Left colon (tissue), 2 donors: ENCODE measurements around the gene UBE2R2. TPM values are rescaled to one million over a fixed set of nuclear protein-coding genes. Genes with fewer than 3 reads are reported as not detected.
"Not testable (repeated sequence)": the region's sequence is repeated elsewhere in the genome, so short reads cannot be mapped to it uniquely, and the experiment has no call there.

ENCODE experiments used
- ATAC-seq: fragments of 200-7000 bp; cut with Tn5 transposase; one replicate; pipeline ENCODE4 v1.9.1; 2020; ENCODE audit warnings: mild to moderate bottlenecking, moderate library complexity
- DNase-seq, 2 donors: peaks; one replicate each; pipeline ENCODE4 v3.0.0-alpha.2; 2020
- intact Hi-C, 2 donors: fragments of 100-400 bp; cut with DNase I in 1 of 2; cut with micrococcal nuclease in 1 of 2; formaldehyde crosslinking; loops; one replicate each; pipeline versions ENCODE4 v1.11.2 to v1.14.0; 2022; cut with DNase I, micrococcal nuclease
- total RNA-seq, 2 donors: library from RNA; stranded (reverse); fragmentation: NEBNext Ultra II Directional; extraction: Animal tissue kit (Norgen Biotek cat#: 25700); gene quantifications; one replicate each; pipeline ENCODE4 v1.2.1, GENCODE V29; 2021
- donor health status: DM: no; HTN: no; CAD: no.
- donor health status: DM: yes; HTN: yes; CAD: no.

Gene UBE2R2
- total RNA-seq, 2 donors from 2014 or later, result 34.1 to 40.8 TPM

DNA sequence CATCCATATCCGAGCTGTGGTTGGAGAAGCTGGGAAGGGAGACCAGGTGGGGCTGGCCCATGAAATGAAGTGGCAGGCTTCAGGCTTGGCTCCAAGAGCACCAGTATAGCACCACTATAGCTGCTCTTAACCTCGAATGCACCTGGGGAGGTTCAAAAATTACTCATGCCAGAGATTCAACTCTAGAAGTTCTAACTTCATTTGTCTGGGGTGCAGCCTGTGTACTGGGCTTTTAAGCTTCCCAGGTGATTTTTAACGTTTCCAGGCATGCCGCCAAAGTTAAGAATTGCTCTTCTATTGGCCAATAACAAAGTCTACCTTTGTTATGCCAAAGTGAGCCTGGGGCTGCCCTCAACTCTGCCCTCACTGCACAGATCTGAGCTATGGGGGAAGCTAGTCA, 21.1 kb upstream of the UBE2R2 start:
- intact Hi-C loops, result no loop called here
- DNase-seq (no peak), ATAC-seq (peak; percentile 29)

DNA sequence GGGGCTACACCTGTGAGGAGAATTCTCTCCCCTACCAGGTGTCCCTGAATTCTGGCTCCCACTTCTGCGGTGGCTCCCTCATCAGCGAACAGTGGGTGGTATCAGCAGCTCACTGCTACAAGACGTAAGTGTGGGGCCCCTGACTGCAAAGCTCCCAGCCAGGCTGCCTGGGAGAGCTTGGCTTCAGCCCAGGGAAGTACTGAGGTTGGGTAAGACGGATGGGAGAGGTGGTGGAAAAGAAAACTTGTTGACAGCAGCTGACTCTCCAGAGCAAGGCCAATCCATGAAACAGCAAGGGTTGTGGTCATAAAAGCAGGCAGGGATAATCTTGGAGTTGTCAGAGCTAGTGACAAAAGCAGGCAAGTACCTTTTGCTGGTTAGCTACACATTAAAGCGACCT, 20.3 kb upstream of the UBE2R2 start:
- ATAC-seq, DNase-seq, intact Hi-C loops: not testable (repeated sequence)

- intact Hi-C loops, result no loop called here
- ATAC-seq (no peak), DNase-seq (no peak)
These were observed 19.1 kb upstream of the UBE2R2 start for GRCh38 chr9:33797837-33798236.

DNA sequence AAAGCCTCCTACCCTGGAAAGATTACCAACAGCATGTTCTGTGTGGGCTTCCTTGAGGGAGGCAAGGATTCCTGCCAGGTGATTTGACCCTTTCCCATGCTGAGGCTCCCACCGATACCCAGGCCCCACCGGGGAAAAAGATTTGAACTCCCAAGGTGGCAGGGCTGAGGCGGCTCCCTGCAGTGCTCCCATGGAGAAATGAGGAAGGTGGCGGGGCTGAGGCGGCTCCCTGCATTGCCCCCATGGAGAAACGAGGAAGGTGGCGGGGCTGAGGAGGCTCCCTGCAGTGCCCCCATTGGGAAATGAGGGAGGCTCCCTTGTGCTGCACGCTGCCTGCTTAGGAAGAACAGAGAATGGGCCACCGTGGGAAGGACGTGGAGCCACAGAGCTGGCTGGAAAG, 18.4 kb upstream of the UBE2R2 start:
- DNase-seq (no peak), ATAC-seq (no peak)
- intact Hi-C loops, result no loop called here

GRCh38 chr9:33799928-33800704, 16.8 kb upstream of the UBE2R2 start:
- intact Hi-C loops, result no loop called here
- DNase-seq (no peak), ATAC-seq (peak; percentile 14)

- DNase-seq, result no peak
- peak; percentile 17 for ATAC-seq
- intact Hi-C loops, result no loop called here
These were observed 16.1 kb upstream of the UBE2R2 start for GRCh38 chr9:33800886-33801285.

- ATAC-seq, DNase-seq, intact Hi-C loops: not testable (repeated sequence)
These were observed 14.9 kb upstream of the UBE2R2 start for GRCh38 chr9:33801943-33802500.

DNA sequence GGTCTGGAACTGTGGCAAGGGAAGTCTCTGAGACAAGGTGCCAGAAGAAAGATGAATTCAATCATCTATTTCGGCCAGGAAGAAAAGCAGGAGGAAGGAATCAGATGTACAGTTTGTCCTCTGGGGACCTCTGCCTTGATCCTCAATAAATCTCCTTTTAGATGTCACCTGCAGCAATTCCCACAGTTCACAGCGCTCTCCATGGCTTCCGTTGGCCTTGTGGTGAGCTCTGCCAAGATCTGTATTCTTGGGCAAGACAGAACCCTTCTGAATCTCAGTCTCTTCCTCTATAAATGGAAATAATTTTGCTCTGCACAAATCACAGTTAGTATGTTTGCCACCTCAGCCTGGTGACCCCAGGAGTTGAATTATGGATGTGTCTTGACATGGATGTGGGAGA, 12.8 kb upstream of the UBE2R2 start:
- DNase-seq, ATAC-seq, intact Hi-C loops: not testable (repeated sequence)

DNA sequence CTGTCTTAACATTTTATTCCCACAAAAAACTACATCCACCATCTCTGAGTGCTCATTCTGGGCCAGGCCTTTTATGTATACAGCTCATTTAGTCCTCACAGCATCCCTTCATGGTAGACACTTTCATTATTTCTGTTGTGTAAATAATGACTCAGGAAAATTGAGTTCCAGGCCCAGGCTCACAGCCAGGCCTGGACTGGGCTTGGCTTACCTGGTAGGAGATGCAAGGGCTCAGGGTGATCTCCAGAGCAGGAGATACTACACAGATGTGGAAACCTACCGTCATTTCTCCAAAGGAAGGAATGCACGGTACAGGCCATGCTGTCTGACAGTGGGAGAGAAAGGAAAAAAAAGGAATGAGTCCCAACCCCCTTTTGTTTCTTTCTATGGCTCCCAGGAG, 9.8 kb upstream of the UBE2R2 start:
- ATAC-seq, result peak; percentile 84
- intact Hi-C loops, DNase-seq: not testable (repeated sequence)

- DNase-seq, intact Hi-C loops, ATAC-seq: not testable (repeated sequence)
These were observed 8.0 kb upstream of the UBE2R2 start for GRCh38 chr9:33808979-33809322.

GRCh38 chr9:33809506-33809905, 7.5 kb upstream of the UBE2R2 start:
- DNase-seq, result no peak
- ATAC-seq, result no peak
- intact Hi-C loops, result no loop called here

DNA sequence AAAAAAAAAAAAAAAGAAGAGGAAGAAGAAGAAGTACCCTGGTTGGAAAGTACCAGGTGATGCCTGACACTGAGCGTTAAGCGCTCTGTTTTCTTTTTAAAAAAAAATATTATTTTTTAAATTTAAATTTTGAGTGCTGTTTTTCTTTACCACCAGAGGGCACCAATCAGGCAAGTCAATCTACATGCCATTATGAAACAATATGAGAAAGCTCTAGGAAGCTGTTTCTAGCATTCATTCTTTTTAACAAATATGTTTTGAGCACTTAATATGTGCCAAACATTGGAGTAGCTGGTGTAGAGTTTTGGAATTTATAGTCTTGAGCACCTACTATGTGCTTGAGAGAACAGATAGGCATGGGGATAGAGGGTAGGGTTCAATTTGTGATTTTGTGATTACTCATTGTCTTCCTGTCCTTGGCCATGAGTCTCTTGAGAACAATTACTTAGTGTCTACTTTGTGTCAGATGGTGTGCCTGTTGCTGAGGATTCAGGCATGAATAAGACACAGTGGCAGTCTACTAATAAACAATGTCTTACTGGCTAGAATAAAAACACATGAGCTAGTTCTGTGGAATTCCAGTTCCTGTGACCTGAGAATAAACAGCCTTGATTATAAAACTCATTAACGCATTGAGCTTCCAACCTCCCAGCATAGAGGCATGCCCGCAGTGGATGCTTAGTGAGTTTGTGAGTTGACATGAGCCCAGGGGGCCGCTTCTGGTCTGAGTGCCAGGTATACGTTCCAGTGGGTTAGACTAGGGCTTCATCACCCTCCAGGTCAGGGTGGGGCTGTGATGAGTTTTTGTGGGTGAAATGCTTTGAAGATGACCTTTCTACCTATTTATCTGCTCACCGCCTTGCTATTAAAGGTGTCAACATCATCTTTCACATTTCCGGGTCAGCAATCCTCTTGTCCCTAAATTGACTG, 3.0 kb upstream of the UBE2R2 start:
- DNase-seq (peak in 1 of 2 donors; percentile 14), ATAC-seq (no peak)
- intact Hi-C loops, result no loop called here

DNA sequence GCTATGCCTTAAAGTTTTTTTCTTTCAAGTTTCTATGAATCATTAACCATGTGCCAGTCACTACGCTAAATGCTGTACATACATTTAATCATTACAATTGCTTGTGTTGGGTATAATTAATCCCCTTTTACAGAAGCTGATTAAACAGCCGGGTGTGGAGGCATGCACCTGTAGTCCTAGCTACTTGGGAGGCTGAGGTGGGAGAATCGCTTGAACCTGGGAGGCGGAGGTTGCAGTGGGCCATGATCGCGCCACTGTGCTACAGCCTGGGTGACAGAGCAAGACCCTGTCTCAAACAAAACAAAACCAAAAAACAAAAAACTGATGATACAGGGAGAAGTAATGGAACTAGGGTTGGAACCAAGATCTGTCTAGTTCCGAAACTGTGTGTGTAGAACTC, 1.2 kb upstream of the UBE2R2 start:
- DNase-seq (no peak), ATAC-seq (no peak)
- intact Hi-C loops, result no loop called here

DNA sequence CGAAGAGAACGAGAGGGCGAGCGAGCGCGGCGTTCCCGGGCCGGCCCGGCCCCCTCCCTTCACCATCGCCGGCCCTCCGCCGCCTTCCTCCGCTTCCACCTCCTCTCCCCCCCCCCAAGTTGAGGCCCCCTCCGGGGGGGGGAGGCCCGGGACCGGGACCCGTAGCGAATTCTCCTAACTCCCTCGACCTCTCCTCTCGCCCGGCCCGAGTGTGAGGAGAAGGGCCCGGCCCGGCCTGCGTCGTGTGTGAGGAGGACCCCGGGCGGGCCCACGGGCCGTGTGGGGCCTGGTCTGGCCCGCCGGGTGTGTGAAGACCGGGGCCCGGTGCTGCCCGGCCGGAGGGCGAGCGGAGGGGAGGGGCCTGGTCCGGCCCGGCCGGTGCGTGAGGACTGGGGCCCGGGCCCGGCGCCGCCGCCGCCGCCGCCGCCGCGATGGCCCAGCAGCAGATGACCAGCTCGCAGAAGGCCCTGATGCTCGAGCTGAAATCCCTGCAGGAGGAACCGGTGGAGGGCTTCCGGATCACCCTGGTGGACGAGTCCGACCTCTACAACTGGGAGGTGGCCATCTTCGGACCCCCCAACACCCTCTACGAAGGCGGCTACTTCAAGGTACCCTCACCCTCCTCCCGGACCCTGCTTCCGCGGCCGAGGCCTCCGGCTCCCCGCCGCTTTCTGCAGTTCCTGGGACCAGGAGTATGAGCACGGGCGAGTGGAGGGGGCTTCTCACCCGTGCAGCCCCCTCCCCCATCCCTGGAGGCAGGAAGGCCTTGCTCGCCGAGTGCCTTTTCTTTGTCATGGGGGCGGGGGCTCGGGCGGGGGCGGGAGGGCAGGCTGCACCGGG, 587 bp downstream of the UBE2R2 start:
- DNase-seq, result peak; percentile 54 to 59
- peak; percentile 13 for ATAC-seq
- intact Hi-C loops, result no loop called here

- intact Hi-C loops, result no loop called here
- ATAC-seq (peak; percentile 39), DNase-seq (no peak)
These were observed 1.3 kb downstream of the UBE2R2 start for GRCh38 chr9:33818167-33818846.

DNA sequence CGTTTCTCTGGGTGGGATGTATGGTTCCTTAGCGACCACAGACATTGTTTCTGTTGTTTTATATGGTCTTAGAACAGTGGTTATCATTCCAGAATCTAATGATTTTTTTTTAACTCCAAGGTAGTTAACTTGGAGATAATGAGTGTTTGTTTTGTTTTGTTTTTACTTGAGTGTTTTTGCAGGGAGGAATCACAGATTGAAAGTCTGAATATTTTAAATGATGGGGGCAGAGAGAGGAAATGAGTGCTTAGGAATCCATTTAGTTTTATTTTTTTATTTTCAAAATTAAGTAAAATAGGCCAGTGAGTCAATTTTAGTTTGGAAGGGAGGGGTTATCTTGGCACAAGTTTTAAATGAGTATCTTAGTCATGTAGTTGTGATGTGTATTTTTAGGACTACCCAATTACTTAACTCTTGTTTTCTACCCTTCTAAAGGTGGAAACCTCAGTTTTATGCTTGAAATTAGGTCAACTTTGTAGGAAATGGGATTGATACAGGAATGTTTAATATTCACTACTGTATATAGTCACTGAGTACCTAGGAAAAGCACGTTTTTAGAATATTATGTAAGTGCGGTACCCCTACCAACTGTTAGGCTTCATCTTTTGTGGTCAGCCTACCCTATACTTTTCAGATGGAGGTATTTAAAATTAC, 2.0 kb downstream of the UBE2R2 start:
- intact Hi-C loops, result no loop called here
- no peak for DNase-seq
- no peak for ATAC-seq

DNA sequence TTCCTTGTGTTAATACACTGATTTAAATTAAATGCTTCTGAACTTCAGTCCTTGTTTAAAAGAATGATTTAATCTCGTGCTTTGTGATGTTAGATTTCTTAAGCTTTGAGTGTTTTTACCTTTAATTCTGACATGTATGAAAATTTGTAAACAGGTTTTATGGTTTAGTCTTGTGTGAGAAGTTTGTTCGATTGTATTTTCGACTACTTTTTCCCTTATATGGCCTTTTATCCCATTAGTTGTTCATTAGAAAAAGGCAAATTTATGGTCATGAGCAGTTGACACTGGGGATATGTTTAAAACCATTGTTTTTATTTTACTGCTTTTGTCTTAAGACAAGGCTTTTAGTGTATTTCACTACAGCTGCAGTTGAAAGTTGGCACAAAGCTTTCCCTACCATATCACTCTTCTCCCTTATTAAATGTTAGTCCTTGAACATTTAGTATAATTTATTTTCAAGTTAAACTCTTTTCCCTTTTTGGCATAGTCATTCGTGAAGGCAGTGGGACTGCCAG, 3.3 kb downstream of the UBE2R2 start:
- DNase-seq, result no peak
- intact Hi-C loops, result no loop called here

GRCh38 chr9:33823801-33824200, 6.8 kb downstream of the UBE2R2 start:
- ATAC-seq (no peak), DNase-seq (no peak)
- intact Hi-C loops, result no loop called here

More for the DNA sequence above, 3.3 kb downstream of the UBE2R2 start:
- no peak for ATAC-seq
